ENCODE results near the gene FAM193A.
"Not testable (repeated sequence)": the region's sequence is repeated elsewhere in the genome, so short reads cannot be mapped to it uniquely, and the experiment has no call there.

Gene FAM193A

GRCh38 chr4:2756691-2757350 is 220.4 kb downstream of the FAM193A start:
- no peak for DNase-seq

- no peak for DNase-seq
Observed at GRCh38 chr4:2757426-2757825, 221.0 kb downstream of the FAM193A start.

- DNase-seq = no peak
Observed at GRCh38 chr4:2761035-2761923, 224.8 kb downstream of the FAM193A start.

GRCh38 chr4:2762048-2762447 is 225.6 kb downstream of the FAM193A start:
- no peak for DNase-seq

GRCh38 chr4:2762486-2763370 is 226.3 kb downstream of the FAM193A start:
- not testable (repeated sequence) for DNase-seq

GRCh38 chr4:2763511-2763967 is 227.1 kb downstream of the FAM193A start:
- no peak for DNase-seq

DNA sequence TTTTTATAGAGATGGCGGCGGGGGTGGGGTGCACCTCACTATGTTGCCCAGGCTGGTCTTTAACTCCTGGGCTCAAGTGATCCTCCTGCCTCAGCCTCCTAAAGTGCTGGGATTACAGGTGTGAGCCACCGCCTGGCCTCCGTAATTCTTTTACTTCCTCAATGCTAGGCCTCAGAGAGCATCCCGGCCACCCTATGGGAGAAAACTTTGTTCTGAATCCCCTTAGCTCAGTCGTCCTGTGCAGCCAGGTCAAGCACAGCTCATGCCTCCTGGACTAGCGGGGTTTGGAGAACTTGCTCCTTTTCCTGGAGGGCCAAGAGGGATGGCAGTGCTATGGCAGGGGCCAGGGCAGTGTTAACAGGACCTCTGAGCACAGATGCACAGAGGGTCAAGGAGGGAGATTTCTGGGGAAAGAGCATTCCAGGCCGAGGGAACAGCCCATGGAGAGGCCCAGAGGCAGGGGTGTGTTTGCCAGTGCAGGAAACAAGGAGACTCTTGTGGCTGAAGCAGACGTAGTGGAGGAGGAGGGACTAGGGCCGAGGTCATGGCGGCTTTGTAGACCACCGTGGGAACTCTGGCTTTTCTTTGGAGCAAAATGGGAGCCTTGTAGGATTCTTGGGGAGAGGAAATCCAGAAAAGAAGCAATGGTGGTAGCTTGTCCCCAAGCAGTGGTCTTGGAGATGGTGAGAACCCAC is 229.5 kb downstream of the FAM193A start:
- DNase-seq = no peak

GRCh38 chr4:2767046-2767704 is 230.7 kb downstream of the FAM193A start:
- DNase-seq = no peak

GRCh38 chr4:2767705-2768074 is 231.2 kb downstream of the FAM193A start:
- no peak for DNase-seq

DNA sequence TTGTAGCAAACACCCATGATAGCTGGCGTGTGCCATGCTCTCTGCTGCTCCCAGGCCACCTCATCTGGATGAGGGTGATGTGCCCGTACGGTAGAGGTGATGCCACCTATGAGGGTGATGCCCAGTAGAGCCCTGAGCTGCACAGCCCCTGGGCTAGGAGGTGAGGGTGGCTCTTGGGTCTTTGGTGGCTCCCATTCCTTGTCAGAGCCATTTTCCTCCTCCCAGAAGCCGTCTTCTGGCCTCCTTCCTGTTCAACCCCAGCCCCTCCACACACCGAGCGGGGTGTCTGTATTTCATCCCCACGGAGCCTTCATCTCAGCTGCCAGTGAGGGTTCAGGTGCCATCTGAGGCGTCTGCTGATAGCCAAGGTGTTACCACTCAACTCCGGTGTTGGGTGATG is 231.7 kb downstream of the FAM193A start:
- DNase-seq = no peak

DNA sequence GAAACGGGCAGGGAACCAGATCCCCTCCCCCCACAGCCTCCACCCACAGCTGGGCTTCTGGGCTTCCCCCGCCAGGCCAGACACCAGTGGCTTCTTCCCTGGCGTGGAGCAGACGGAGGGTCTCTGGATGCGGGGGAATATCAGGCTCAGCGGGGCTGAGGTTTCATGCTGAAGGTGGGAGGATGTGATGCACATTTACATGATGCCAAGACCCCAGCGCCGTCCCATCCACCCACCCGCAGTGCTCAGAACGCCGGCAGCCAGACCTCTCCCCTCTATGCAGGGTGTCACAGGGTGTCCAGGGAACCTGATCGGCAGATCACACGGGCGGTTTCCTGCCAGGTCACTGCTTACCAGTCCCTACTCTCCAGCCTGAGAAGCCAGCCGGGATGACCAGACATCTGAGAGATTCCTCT is 232.5 kb downstream of the FAM193A start:
- DNase-seq = no peak

DNA sequence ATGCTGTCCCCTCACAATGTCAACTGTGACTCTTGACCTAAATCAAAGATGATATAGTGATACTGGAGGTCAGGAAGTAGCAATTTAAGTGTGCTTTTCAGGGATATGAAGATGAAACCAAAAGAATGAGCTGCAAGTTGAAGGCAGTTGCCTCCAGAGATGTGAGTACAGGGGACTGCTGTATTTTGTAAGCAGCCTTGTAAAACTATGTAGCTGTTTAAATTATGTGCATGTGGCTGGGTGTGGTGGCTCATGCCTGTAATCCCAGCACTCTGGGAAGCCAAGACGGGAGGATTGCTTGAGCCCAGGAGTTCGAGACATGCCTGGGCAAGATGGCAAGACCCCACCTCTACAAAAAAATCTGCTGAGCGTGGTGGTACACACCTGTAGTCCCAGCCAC is 234.8 kb downstream of the FAM193A start:
- no peak for DNase-seq

GRCh38 chr4:2780643-2781042 is 244.2 kb downstream of the FAM193A start:
- DNase-seq = not testable (repeated sequence)

DNA sequence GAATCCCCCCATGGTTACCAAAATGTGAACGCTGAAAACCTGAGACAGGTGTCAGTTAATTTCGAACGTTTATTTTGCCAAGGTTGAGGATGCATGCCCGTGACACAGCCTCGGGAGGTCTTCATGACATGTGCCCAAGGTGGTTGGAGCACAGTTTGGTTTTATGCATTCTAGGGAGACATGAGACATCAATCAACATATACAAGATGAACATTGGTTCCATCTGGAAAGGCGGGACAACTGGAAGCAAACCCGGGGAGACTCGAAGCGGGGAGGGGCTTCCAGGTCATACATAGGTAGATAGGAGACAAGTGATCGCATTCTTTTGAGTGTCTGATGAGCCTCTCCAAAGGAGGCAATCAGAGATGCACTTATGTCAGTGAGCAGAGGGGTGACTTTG is 245.5 kb downstream of the FAM193A start:
- no peak for DNase-seq

Data from activated CD4-positive, CD25-positive, alpha-beta regulatory T cell (primary cell).